ENCODE measurements around the gene DUOXA1. TPM values are rescaled to one million over a fixed set of nuclear protein-coding genes. Genes with fewer than 3 reads are reported as not detected.

Gene DUOXA1
- total RNA-seq, 2 donors from 2014 or later: 0.88 to 1.3 TPM

DNA sequence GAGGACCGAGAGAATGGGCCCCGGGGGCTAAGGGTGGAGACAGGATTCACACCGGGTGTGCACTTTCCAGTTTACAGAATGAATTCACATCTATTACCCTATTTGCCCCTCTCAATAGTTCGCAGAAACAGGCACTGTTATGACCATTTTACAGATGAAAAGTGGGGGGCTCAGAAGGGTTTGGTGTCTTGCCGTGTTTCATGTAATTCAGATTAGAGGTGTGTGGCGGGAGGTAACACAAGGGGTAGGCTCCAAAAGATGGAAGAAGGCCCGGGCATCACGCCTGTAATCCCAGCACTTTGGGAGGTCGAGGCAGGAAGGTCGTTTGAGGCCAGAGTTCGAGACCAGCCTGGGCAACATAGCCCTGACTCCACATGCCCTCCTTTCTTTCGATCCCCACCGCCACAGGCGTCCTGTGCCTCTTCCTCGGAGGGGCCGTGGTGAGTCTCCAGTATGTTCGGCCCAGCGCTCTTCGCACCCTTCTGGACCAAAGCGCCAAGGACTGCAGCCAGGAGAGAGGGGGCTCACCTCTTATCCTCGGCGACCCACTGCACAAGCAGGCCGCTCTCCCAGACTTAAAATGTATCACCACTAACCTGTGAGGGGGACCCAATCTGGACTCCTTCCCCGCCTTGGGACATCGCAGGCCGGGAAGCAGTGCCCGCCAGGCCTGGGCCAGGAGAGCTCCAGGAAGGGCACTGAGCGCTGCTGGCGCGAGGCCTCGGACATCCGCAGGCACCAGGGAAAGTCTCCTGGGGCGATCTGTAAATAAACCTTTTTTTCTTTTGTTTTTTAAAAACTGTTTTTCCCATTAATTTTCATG is 12.2 kb downstream of the DUOXA1 start:
- Histone ChIP-seq H3K36me3 (no peaks in the 10 kb centered on the region), H3K9me3 (no peaks in the 10 kb centered on the region), H3K9ac (ENCODE audit: low read depth in 2 of 2, low read length in 2 of 2) (no peak overlapping the region), H3K27ac (no peak overlapping the region), H3K27me3 (peaks cover 47% of the 10 kb centered on the region), H3K4me1 (peaks cover 3% of the 10 kb centered on the region), H3K4me3 (no peak overlapping the region)
- intact Hi-C loops (cut with DNase I): loop anchor here (5.0 kb wide), 2 partner anchors 65 to 150 kb away; no protein-coding TSS in a partner anchor
- DNase-seq: no peak
- TF ChIP-seq, protein P1, sequence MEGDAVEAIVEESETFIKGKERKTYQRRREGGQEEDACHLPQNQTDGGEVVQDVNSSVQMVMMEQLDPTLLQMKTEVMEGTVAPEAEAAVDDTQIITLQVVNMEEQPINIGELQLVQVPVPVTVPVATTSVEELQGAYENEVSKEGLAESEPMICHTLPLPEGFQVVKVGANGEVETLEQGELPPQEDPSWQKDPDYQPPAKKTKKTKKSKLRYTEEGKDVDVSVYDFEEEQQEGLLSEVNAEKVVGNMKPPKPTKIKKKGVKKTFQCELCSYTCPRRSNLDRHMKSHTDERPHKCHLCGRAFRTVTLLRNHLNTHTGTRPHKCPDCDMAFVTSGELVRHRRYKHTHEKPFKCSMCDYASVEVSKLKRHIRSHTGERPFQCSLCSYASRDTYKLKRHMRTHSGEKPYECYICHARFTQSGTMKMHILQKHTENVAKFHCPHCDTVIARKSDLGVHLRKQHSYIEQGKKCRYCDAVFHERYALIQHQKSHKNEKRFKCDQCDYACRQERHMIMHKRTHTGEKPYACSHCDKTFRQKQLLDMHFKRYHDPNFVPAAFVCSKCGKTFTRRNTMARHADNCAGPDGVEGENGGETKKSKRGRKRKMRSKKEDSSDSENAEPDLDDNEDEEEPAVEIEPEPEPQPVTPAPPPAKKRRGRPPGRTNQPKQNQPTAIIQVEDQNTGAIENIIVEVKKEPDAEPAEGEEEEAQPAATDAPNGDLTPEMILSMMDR (IDR thresholded peaks at IDR 0.05): no peak

DNA sequence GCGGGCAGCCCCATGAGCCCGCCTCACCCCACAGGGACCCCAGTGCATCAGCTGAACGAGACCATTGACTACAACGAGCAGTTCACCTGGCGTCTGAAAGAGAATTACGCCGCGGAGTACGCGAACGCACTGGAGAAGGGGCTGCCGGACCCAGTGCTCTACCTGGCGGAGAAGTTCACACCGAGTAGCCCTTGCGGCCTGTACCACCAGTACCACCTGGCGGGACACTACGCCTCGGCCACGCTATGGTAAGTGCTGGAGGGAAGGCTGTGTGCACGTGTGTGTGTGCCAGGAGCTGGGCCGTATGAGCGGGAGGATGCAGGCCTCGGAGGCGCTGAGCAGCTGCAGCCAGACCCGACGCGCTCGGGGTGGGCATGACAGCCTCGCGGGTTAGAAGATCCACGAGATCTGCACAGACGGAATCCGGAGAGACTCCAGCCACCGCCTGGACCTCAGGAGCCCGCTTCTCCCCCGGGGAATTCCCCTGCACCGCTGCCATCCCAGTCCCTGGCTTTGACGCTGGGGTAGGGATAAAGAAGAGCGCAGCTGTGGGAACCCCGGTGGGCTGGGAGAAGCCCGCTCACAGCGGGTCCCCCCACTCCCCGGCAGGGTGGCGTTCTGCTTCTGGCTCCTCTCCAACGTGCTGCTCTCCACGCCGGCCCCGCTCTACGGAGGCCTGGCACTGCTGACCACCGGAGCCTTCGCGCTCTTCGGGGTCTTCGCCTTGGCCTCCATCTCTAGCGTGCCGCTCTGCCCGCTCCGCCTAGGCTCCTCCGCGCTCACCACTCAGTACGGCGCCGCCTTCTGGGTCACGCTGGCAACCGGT is 13.0 kb downstream of the DUOXA1 start:
- Histone ChIP-seq H3K4me1 (peaks cover 3% of the 10 kb centered on the region), H3K27me3 (peaks cover 53% of the 10 kb centered on the region), H3K4me3 (peak overlapping the region; percentile 12), H3K9ac (ENCODE audit: low read depth in 2 of 2, low read length in 2 of 2) (no peak overlapping the region), H3K27ac (no peak overlapping the region), H3K36me3 (no peaks in the 10 kb centered on the region), H3K9me3 (no peaks in the 10 kb centered on the region)
- TF ChIP-seq, protein P1 (IDR thresholded peaks at IDR 0.05): no peak
- DNase-seq: no peak
- intact Hi-C loops (cut with DNase I): loop anchor here (5.0 kb wide), 2 partner anchors 64 to 149 kb away; no protein-coding TSS in a partner anchor

DNA sequence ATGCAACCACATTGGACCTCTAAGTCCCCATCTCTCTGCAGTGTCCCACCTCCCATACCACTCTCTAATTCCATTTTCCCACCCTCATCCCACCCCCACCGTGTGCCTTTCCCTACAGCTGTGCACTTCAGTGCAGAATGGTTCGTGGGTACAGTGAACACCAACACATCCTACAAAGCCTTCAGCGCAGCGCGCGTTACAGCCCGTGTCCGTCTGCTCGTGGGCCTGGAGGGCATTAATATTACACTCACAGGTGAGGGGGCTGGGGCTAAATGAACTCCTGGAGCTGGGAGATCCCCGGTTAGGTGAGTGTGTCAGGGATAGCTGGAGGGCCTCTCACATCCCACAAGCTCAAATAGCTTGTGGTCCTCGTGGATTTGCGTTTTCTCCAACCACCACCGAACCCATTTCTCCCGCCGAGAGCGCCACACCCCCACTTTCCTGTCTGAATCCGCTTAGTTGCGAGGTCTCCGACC is 13.6 kb downstream of the DUOXA1 start:
- TF ChIP-seq, protein P1 (IDR thresholded peaks at IDR 0.05): no peak
- no peaks in the 10 kb centered on the region for H3K36me3 ChIP-seq
- H3K27me3 ChIP-seq: peaks cover 57% of the 10 kb centered on the region
- peak overlapping the region; percentile 12 for H3K4me3 ChIP-seq
- no peak for DNase-seq
- H3K9me3 ChIP-seq: no peaks in the 10 kb centered on the region
- intact Hi-C loops (cut with DNase I): loop anchor here (5.0 kb wide), 2 partner anchors 64 to 149 kb away; no protein-coding TSS in a partner anchor
- no peak overlapping the region for H3K27ac ChIP-seq
- no peak overlapping the region for H3K9ac ChIP-seq (ENCODE audit: low read depth in 2 of 2, low read length in 2 of 2)
- peaks cover 3% of the 10 kb centered on the region for H3K4me1 ChIP-seq

DNA sequence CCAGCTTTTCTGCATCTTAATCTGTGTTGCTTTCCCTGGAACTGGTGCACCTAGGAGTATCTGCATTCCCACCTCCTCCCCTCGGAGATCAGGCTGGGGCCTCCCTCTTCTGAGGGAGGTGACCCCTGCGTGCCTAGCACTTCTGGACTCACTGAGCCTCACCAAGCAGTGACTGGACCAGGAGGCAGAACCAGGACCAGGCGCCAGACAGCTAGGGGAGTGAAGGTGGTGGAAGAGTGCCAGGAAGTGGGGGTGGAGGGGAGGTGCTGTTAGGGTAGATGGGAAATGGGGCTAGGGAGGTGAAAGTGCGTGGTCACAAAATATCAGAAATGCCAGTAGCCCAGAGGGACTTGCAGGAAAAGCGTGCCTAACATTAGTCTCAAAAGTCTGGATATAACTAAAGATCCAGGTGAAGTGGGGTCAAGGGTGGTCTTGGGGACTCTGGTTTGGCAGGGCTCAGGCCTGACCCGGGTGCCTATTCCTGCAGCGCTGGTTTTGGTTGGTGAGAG is 14.3 kb downstream of the DUOXA1 start:
- Histone ChIP-seq H3K9me3 (no peaks in the 10 kb centered on the region), H3K4me3 (peak overlapping the region; percentile 48), H3K36me3 (no peaks in the 10 kb centered on the region), H3K4me1 (peaks cover 3% of the 10 kb centered on the region), H3K27me3 (peaks cover 57% of the 10 kb centered on the region), H3K27ac (no peak overlapping the region), H3K9ac (ENCODE audit: low read depth in 2 of 2, low read length in 2 of 2) (no peak overlapping the region)
- no peak for DNase-seq
- TF ChIP-seq, protein P1 (IDR thresholded peaks at IDR 0.05): no peak
- intact Hi-C loops (cut with DNase I): loop anchor here (5.0 kb wide), 2 partner anchors 63 to 148 kb away; no protein-coding TSS in a partner anchor

DNA sequence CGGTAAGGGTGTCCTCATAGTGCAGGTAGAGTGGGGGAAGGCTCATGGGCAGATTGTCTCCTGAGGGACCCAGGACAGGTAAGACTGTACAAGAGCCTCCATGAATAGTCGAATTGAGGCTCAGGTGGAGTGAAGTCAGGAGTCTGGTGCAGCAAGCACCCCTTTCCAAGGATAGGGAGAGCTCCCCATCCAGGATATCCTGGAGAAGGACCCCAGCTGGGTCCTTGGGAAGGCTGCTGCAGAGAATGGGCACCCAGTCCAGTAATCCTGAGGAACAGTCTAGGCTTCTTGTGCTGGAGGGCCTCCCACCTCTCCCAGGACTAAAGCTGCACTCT is 15.0 kb downstream of the DUOXA1 start:
- TF ChIP-seq, protein P1 (IDR thresholded peaks at IDR 0.05): no peak
- H3K27ac ChIP-seq: no peak overlapping the region
- H3K36me3 ChIP-seq: no peaks in the 10 kb centered on the region
- H3K4me1 ChIP-seq: peaks cover 3% of the 10 kb centered on the region
- no peak for DNase-seq
- no peak overlapping the region for H3K9ac ChIP-seq (ENCODE audit: low read depth in 2 of 2, low read length in 2 of 2)
- intact Hi-C loops (cut with DNase I): loop anchor here (5.0 kb wide), 2 partner anchors 62 to 147 kb away; no protein-coding TSS in a partner anchor
- no peaks in the 10 kb centered on the region for H3K9me3 ChIP-seq
- peak overlapping the region; percentile 48 for H3K4me3 ChIP-seq
- H3K27me3 ChIP-seq: peaks cover 57% of the 10 kb centered on the region

All from colonic mucosa (tissue), 4 donors.